Activated T-helper 9 cell treated with anti-CD3 and anti-CD28 coated beads, Interleukin-2, amount 50 U/mL, for 16 hours (primary cell): ENCODE measurements around the gene PGF.

Experiments used
- DNase-seq: peaks from one replicate; pipeline ENCODE4 v3.0.0-alpha.2; 2020; ENCODE audit warnings: low read depth

The PGF gene

DNA sequence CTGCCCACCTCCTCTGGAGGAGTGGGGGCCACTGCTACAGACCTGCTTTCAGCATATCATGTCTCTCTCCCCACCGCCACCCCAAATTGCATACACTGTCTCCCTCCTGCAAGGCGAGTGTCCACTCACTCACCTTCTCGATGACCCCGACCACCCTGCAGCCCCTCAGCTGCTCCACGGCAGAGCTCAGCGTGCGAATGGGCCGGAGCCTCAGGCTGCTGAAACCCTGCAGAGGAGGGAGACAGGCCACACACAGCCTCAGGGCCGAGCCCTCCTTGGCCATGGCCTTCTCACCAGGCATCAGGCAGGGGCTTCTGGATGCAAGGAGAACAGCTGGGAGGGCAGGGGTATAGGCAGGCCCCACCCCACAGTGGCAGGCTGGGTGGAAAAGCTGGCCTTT, 37.0 kb downstream of the PGF start:
- no peak for DNase-seq

DNA sequence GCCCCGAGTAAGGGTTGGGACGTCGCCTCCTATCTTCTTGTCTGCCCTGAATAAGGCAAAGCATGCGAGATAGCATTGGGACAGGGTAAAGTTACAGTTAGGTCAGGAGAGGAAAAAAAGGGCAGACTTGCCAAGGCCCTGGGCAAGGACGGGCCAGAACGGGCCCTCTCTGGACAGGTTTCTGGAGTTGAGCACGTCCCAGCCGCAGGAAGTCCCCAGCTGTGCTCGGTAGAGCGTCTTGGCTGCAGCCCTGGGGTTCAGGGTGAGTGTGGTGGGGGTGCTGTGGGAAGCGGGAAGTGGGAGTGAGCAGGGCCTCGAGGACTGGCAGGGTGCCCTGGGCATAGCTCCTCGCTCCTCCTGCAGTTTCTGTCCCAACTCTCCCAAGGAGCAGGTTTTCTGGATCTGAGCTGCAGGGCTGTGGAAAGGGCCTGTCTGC, 37.7 kb downstream of the PGF start:
- DNase-seq, result no peak

DNA sequence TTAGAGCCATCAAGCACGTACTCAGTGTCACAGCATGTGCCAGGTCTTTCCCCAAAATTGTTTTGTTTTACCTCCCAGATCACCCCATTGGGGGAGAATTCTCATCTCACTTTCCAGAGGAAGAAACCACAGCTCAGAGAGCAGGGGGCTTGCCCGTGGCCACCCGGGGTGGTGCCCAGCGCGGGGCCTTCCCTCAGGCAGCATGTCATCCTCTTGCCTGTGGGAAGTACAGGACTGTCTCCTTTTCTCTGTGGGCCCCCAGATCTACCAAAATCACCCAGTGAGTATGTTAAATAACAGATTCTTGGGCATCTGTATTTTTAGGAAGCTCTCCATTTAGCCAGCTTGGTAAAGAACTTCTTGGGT, 38.2 kb downstream of the PGF start:
- DNase-seq, result no peak

DNA sequence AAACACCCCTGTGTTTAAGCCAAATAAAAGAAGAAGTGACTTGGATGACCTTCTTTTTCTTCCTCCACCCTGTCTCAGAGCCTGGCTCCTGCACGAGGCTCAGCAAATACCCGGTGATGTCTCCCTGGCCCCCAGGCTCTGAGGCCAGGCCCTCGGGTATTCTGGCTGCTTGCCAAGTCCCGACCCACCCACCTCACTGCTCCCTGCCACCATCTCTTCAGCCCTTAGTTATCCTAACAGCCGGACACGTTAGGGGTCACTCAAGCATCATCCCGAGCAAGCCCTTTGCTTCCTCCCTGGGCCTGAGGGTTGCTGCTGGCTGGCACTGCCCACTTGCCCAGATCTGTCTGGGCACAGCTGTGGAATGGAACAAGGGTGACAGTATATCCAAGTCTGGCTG, 39.6 kb downstream of the PGF start:
- DNase-seq, result no peak

DNA sequence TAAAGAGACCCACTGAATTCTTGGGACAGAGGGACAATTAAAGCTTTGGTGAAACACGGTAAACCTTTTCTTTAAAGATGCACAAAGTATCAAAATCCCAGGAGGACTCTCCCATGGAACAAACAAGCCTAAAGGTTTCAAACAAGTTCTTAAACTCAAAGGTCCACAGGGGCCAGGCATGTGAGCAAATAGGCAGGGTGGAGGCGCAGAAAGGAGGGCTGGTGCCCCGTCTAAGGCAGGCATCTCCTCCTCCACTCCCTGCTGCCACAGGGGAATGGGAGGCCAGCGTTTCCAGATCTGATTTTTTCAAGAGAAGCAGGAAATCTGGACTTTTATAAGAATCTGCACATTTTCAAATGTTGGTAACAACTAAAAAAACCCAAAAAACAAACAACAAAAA, 40.0 kb downstream of the PGF start:
- DNase-seq, result no peak

DNA sequence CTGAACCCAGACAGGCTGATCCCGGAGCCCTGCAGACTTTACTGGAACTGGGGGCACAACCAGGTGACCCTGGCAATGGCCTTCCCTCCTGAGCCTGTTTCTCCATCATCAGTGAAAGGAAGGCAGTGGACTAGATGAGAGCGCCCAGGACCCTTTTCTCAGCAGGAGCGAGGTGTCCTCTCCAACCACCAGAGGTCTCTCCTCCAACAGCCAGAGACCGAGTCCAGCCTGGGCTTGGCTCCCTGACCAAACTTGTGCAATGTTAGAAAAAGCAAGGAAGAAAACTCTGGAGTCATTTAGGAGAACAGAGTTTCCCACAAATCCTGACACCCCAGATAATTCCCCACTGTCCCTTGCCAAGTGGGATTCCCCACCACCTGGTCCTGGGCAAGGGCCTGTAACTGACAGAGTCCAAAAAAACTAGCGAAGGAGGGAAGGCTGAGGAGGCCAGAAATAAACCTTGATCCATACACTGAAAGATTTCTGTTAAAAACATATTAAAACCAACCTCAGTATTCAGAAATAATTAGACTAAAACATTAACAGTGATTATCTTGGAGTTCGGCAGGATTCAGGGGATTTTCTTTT, 41.3 kb downstream of the PGF start:
- DNase-seq, result no peak

DNA sequence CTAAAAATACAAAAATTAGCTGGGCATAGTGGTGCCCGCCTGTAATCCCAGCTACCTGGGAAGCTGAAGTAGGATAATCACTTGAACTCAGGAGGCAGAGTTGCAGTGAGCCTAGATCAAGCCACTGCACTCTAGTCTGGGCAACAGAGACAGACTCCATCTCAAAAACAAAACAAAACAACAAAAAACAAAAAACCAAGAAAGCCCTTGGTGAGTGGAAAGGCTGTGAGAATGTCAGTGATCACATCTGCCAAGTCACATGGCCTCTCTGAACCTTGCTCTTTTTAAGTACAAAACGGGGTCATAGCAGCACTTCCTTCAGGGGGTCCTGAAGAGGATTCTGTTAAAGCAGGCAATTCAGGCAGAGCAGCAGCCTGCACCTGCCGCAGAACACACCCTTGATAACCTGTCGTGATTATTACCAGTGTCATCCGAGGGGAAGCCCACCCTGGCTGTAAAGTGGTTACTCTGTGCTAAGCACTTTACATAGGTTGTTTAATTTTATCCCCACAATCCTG, 41.9 kb downstream of the PGF start:
- no peak for DNase-seq

DNA sequence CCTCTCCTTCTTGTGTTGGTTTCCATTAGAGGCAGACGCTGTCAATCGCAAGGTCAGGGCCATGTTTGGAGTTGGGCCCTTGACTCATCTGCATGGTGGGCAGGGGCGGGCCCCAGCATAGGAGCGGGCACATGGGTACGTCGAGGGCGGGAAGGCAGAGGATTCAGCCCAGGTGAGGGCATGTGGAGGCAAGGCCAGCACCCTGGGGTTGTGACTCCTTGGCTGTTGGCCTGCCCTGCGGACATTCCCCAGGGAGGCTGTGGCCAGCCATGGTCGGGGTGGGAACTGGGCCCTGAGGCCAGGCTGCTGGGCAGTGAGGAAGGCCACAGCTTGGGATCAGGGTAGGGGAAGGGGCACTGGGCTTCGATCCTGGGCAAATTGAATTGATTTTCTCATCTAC, 42.6 kb downstream of the PGF start:
- no peak for DNase-seq

DNA sequence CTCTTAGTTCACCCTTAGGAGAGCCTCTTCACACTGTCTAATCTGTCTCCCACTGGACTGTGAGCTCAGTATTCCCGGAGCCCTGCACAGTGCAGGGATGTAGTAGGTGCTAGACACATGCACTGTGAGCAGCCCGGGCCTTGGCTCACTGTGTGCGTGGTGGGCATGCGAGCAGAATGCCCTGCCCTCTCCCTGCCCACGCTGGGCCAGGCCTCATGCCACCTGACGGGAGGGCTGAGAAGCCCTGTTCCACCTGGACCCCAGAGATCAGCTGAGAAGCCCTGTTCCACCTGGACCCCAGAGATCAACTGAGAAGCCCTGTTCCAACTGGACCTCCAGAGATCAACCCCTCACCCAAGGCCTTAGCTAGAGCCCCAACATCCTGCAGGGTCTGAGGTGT, 43.3 kb downstream of the PGF start:
- DNase-seq, result no peak

DNA sequence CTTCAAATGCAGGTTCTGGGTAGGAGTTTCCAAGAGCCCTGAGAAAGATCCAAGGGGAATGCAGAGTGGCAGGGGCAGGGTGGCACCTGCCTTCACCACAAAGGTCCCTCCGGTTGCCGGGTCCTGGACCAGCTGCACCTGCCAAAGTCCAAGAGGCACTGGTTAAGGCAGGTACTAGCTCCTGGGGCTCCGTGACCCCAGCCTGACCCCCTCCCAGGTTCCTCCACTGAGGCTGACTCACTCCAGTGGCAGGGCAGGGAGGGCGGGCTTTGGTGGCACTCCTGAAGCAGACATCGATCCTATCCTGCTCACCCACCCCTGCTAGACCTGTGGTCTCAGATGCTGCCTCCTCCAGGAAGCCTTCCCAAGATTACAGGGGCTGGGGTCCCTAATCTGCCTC, 43.7 kb downstream of the PGF start:
- DNase-seq, result no peak

DNA sequence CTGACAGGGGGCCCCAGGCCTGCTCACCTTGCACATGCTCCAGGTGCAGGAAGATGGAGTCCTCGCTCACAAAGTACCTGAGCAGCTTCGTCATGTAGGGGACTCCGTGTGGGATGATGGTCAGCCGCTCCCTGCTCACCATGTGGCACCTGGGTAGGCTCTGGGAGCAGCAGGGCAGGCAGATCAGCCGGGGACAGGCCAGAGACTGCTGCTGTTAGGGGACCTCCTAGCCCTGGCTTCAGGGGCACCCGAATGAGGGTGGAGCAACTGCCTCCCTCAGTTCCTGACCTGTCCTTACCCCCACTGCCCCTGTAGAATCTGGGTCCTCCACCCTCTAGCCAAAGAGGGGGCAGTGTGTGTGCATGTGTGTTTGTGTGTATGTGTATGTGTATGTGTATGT, 44.2 kb downstream of the PGF start:
- DNase-seq, result no peak

DNA sequence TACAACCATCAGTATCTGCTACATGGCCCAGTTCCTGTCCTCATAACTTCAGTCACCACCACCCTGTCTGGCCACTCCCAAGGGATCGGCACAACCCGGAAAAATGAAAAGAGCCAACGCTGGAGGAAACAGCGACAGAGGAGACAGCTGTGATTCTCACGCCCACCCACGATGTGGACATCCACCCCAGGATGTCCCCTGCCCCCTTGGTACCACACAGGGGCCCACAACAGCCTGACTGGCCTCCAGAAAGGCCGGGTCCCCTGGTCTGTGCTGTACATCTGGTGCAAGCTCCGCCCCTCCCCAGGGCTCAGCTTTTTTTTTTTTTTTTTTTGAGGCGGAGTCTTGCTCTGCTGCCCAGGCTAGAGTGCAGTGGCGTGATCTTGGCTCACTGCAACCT, 44.8 kb downstream of the PGF start:
- no peak for DNase-seq

DNA sequence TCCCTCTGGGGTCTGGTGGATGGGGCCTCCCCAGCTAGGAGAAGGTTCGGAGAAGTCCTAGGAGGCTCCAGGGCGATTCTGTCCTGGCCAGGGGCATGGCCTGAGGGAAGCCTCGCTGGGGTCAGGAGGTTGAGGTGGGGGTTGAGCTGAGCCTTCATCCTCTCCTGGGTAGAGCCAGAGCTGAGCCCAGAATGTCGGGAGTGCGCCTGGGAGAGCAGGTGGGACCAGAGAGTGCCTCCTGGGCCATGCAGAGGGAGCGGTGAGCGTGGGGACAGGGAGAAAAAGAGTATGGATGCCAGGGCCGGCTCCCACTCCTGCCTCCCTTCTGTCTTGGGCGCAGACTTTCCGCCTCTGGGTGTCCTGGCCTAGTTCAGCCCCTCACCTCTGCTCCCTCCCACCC, 45.5 kb downstream of the PGF start:
- DNase-seq, result no peak

DNA sequence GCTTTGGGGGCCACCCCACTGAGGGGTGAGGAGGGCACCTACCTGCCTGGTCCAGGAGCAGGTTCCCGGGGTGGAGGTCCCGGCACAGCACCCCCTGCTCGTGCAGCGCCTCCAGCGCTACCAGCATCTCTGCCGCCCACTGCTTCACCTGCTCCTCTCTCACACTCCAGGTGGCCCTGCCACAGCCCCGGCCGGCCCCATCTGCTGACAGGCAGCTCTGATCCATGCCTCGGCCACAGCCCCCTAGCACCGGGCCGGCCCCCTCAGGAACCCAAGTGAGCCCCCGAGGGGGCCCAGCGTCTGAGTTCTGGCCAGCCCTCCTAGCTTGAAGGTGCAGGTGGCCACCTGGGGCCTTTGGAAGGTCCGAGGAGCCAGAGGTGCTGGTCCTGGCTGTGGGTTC, 45.9 kb downstream of the PGF start:
- DNase-seq, result no peak

DNA sequence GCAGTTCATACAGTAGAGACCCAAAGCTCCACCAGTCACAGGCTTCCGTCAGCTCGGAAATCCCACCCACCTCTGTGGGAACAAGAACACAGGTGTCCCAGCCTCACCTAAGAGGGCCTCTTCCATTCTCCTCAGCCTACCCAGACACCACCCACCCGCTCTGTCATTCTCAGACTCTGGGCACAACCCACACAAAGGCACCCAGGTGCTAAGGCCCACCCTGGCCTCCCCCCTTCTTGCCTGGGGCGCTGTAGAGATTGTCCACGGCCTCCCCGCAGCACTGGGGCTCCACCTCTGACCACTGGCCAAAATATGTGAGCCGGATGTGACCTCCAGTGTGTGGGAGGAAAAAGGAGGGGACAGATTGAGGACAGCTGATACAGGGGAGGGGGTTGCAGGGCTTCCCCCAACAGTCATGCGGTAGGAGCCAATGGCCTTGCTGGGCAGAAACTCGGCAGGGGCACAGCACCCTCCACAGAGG, 46.5 kb downstream of the PGF start:
- no peak for DNase-seq

DNA sequence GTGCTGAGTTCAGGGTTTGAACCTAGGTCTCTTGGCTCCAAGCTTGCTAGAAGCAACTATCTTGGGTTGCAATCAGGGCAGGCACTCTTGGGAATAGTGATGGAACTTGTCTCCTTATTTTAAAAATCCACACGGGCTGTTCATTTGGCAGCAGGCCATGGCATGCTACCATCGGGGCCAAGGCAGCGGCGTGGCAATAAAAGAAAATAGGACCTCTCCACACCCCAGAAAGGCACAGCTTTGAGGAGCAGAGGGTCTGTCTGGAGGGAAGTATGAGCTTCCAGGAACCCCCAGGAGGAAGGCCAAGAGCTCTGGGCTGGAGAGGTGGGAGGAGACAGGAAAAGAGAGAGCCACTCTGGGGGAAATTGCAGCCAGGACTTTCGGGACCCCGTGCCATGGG, 47.7 kb downstream of the PGF start:
- no peak for DNase-seq

DNA sequence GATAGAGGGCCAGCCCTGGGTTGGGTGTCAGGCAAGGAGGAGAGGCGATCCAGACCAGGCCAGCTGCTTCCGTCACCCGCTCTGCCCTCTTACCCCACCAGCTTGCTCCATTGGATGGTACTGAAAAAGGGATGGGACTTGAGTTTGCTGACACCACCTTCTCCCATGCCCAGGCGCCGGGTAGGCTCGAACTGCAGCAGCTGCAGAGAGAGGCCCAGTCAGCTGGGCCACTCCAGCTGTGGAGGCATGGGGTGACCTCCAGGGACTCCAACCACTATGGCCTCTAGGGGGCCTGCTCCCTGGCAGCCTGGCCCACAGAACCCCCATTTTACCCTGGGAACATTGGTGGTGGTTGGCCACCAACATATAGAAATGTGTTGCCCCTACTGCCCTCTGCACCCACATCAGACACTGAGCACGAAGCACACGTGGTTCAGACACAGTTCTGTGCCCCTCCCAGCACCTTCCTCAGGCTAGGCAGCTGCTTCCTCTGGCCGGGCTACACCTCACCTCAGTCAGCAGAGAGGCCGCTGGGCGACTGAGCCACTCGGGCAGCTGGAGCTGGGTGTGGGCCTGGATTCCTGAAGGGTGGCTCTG, 48.4 kb downstream of the PGF start:
- DNase-seq, result no peak

DNA sequence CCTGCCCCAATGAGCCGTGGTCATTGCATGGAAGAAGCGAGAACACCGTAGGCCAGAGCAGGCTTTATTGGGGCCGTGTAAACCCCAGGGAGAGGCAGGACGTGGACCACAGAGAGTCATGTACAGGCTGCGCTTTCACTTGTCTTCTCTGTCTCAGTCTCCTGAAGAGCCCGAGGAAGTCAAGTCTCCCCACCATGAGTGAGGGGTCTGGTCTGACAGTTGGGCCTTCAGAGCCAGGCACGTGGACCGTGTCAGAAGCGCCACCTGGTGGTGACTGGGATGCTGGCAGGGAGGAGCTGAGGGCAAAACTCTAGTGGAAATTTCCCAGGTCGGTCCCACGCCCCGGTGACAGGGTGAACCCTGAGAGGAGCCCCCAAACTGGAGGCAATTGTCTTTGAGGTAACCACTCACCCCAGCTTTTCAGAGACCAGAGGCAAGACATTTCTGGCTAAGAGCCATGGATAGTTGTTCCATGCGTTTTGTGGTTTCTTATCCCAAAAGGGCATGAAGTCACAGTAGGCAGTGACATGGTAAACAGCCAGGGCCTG, 49.7 kb downstream of the PGF start:
- DNase-seq, result peak; percentile 72

DNA sequence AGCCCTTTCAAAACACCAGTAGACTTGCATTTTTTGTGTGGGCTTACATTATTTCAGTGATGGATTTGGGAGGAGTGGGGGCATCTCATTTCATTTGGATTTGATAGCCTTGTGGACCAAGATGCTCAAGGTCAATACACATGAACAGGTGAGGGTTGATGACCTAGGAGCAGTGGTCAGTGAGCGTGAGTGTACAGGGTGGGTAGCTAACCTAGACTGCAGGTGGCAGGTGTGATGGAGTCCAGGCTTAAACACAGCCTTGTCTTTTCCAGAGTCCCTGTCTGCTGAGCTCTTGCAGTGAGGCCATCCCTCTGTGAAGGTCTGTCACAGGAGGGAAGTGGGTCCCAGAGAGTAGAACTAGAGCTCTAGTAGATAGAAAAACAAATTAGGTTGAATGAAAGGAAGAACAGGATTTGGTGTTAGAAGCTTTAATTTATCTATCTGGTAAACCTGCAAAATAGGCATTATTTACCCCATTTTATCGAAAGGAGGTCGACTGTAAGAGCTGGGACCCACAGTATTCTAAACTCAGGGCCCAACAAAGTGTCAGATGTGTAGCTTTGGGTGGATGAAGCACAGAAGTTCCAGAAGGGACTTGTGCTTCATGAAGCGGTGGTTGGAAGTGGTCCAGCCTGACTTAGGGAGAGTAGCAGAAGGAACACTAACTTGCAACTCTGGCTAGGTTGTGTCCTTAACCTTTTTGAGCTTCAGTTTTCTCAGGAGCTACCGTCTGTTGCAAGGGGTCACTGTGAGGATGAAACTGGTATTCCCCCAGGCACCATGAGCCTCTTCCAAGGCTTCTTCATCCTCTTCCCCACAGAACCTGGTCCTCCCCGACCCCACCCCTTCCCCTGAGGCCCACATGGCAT, 50.5 kb downstream of the PGF start:
- DNase-seq, result no peak

DNA sequence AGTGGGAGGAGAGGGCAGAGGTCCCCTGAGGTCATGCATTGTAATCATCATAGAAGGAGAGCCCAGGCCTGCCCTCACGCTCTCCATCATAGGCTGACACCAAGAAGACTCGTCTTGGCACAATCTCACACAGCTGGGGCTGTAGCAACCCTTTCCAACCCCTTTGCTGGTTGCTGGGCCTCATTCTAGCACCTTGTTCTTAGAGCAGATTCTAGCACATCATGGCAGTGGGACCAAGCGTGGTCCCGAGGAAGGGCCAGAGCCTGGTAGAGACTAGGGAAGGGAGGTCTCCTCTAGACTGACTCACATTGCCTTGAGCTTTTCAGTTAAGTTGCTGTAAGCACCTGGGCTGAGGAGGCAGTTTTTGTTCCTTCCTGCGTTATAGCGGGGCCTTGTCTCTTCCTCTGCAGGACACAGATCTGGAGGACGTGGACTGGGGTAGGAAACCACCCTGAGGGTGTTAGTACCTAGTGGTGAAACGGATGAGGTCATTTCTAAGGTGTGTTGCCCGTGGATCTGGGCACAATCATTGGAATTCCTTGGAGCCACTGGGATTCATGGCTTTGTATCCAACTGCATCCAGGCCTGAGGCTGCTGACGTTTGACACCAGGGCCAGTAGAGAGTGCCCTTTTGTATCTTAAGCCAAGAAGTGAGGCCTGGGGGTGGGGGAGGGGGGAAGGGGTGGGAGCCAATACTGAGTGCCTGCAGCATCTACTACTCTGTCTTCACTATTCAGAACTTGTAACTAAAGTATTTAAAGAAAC, 52.3 kb downstream of the PGF start:
- DNase-seq, result no peak

DNA sequence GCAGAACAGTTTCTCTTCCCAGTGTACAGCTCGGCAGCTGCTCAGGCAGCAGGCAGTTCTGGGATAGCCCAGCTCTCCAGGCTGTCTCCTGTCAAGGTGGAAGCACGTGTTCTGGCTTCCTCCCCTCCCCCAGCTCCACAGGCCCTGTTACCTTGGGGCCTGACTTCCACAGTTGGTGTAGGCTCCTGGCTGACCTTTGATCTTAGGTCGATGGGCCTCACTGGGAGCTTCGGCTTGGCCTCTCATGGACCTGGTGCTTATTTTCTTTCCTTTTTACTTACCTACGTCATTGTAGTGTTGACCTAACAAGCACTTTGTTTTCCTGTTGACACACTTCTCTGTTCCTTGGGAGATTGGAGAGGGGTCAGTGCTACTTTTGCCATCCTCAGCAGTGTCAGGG, 56.7 kb downstream of the PGF start:
- DNase-seq, result no peak

DNA sequence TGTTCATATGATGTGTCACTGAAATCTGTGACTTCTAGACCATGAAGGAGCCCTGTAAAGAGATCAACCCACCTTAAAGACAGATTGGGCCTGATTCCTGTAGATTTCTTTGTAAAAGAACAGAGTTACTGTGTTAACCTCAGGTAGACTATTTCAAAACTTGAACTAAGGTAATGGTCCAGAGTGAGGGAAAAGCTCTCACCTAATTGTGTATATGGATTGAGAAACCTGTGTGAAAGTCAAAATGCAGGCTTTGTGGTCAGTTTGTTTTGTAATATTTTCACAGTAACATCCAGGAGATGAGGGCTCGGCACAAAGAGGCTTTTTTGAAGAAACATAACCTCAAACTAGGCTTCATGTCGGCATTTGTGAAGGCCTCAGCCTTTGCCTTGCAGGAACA, 57.3 kb downstream of the PGF start:
- DNase-seq, result no peak
